GM19468 (cell line): ENCODE results near the gene APBB1IP.
"Not testable (repeated sequence)": the region's sequence is repeated elsewhere in the genome, so short reads cannot be mapped to it uniquely, and the experiment has no call there.

ENCODE experiments used
- ATAC-seq: cut with Tn5 transposase; IDR thresholded peaks from one replicate; pipeline ENCODE4 v1.9.1; 2021; ENCODE audit warnings: mild to moderate bottlenecking, moderate library complexity, moderate number of reproducible peaks; ENCODE audit not compliant: unreplicated experiment; ENCODE audit errors: extremely low read depth

APBB1IP gene

GRCh38 chr10:26494018-26494417 is 55.9 kb downstream of the APBB1IP start:
- no peak for ATAC-seq

- no peak for ATAC-seq
Observed at GRCh38 chr10:26499426-26499825, 61.3 kb downstream of the APBB1IP start.

- ATAC-seq = no peak
Observed at GRCh38 chr10:26502986-26503385, 64.8 kb downstream of the APBB1IP start.

GRCh38 chr10:26503911-26504310 is 65.8 kb downstream of the APBB1IP start:
- ATAC-seq = no peak

GRCh38 chr10:26504429-26504828 is 66.3 kb downstream of the APBB1IP start:
- ATAC-seq = not testable (repeated sequence)

- ATAC-seq = no peak
Observed at GRCh38 chr10:26505491-26505890, 67.3 kb downstream of the APBB1IP start.

GRCh38 chr10:26506736-26507135 is 68.6 kb downstream of the APBB1IP start:
- ATAC-seq = no peak

- no peak for ATAC-seq
Observed at GRCh38 chr10:26507441-26507840, 69.3 kb downstream of the APBB1IP start.

GRCh38 chr10:26508016-26508415 is 69.9 kb downstream of the APBB1IP start:
- no peak for ATAC-seq

- ATAC-seq = no peak
Observed at GRCh38 chr10:26509307-26509706, 71.2 kb downstream of the APBB1IP start.

GRCh38 chr10:26513101-26513500 is 75.0 kb downstream of the APBB1IP start:
- ATAC-seq = no peak

- no peak for ATAC-seq
Observed at GRCh38 chr10:26516540-26517101, 78.5 kb downstream of the APBB1IP start.

GRCh38 chr10:26517141-26517867 is 79.2 kb downstream of the APBB1IP start:
- ATAC-seq = no peak

- ATAC-seq = no peak
Observed at GRCh38 chr10:26519803-26520202, 81.7 kb downstream of the APBB1IP start.

GRCh38 chr10:26520575-26520974 is 82.4 kb downstream of the APBB1IP start:
- ATAC-seq = no peak

GRCh38 chr10:26524161-26524896 is 86.2 kb downstream of the APBB1IP start:
- no peak for ATAC-seq

- no peak for ATAC-seq
Observed at GRCh38 chr10:26525586-26525985, 87.4 kb downstream of the APBB1IP start.

GRCh38 chr10:26527018-26527417 is 88.9 kb downstream of the APBB1IP start:
- ATAC-seq = no peak

- ATAC-seq = no peak
Observed at GRCh38 chr10:26528048-26528447, 89.9 kb downstream of the APBB1IP start.

GRCh38 chr10:26528715-26529393 is 90.7 kb downstream of the APBB1IP start:
- ATAC-seq = no peak

GRCh38 chr10:26534384-26534783 is 96.2 kb downstream of the APBB1IP start:
- ATAC-seq = no peak
